WTC11 (cell line): ENCODE results near the gene TAS2R7.

Source experiments
- CTCF ChIP-seq: fragments of 200-600 bp; IDR thresholded peaks from 2 replicates; pipeline ENCODE4 v1.8.0; 2022; ENCODE audit warnings: antibody characterized with exemption
- ETV6 ChIP-seq: sonication (generic); formaldehyde crosslinking; IDR thresholded peaks from 2 replicates; pipeline ENCODE4 v1.8.1; 2022; ENCODE audit warnings: mild to moderate bottlenecking, missing genetic modification reagents
- MAX ChIP-seq: sonication (generic); formaldehyde crosslinking; IDR thresholded peaks from 2 replicates; pipeline ENCODE4 v1.8.0; 2022; ENCODE audit warnings: mild to moderate bottlenecking, missing genetic modification reagents
- TEAD1 ChIP-seq: sonication (generic); formaldehyde crosslinking; IDR thresholded peaks from 2 replicates; pipeline ENCODE4 v1.8.0; 2022; ENCODE audit warnings: mild to moderate bottlenecking, missing genetic modification reagents
- TF ChIP-seq, protein P1 (sequence below): sonication (generic); formaldehyde crosslinking; IDR thresholded peaks from 2 replicates; pipeline ENCODE4 v1.8.1; 2023; ENCODE audit warnings: mild to moderate bottlenecking, missing genetic modification reagents, moderate library complexity
- TF ChIP-seq, protein P2 (sequence below): sonication (generic); formaldehyde crosslinking; IDR thresholded peaks from 2 replicates; pipeline ENCODE4 v1.8.1; 2023; ENCODE audit warnings: mild to moderate bottlenecking, missing genetic modification reagents
- TF ChIP-seq, protein P3 (sequence below): sonication (generic); formaldehyde crosslinking; IDR thresholded peaks from 2 replicates; pipeline ENCODE4 v1.8.1; 2023; ENCODE audit warnings: mild to moderate bottlenecking, moderate library complexity, missing genetic modification reagents

GRCh38 chr12:10842862-10843261, 40.4 kb upstream of the TAS2R7 start:
- TF ChIP-seq CTCF (no peak), MAX (CRISPR knock-in tag) (no peak), ETV6 (CRISPR knock-in tag) (no peak), TEAD1 (CRISPR knock-in tag) (no peak)
- TF ChIP-seq, protein P1, sequence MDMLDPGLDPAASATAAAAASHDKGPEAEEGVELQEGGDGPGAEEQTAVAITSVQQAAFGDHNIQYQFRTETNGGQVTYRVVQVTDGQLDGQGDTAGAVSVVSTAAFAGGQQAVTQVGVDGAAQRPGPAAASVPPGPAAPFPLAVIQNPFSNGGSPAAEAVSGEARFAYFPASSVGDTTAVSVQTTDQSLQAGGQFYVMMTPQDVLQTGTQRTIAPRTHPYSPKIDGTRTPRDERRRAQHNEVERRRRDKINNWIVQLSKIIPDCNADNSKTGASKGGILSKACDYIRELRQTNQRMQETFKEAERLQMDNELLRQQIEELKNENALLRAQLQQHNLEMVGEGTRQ, result no peak
- TF ChIP-seq, protein P2, sequence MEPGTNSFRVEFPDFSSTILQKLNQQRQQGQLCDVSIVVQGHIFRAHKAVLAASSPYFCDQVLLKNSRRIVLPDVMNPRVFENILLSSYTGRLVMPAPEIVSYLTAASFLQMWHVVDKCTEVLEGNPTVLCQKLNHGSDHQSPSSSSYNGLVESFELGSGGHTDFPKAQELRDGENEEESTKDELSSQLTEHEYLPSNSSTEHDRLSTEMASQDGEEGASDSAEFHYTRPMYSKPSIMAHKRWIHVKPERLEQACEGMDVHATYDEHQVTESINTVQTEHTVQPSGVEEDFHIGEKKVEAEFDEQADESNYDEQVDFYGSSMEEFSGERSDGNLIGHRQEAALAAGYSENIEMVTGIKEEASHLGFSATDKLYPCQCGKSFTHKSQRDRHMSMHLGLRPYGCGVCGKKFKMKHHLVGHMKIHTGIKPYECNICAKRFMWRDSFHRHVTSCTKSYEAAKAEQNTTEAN (CRISPR knock-in tag), result no peak
- TF ChIP-seq, protein P3, sequence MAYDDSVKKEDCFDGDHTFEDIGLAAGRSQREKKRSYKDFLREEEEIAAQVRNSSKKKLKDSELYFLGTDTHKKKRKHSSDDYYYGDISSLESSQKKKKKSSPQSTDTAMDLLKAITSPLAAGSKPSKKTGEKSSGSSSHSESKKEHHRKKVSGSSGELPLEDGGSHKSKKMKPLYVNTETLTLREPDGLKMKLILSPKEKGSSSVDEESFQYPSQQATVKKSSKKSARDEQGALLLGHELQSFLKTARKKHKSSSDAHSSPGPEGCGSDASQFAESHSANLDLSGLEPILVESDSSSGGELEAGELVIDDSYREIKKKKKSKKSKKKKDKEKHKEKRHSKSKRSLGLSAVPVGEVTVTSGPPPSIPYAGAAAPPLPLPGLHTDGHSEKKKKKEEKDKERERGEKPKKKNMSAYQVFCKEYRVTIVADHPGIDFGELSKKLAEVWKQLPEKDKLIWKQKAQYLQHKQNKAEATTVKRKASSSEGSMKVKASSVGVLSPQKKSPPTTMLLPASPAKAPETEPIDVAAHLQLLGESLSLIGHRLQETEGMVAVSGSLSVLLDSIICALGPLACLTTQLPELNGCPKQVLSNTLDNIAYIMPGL, result no peak
